ENCODE measurements around the gene TFDP1.

- TF ChIP-seq POLR2A (IDR thresholded peaks at IDR 0.05; ENCODE audit: extremely low read depth, insufficient read length) (no peak), CTCF (IDR thresholded peaks at IDR 0.05; ENCODE audit: low read depth, low read length) (no peak)
Observed at GRCh38 chr13:113645329-113645728, 60.8 kb downstream of the TFDP1 start.

All from NB4 (cell line).